IPS-15b (cell line): ENCODE results near the gene RNF2.

Experiments used
- H3K27me3 ChIP-seq: one replicate; pipeline ENCODE4 v1.6.1; 2013; ENCODE audit warnings: low read length; ENCODE audit not compliant: control insufficient read depth, insufficient read depth
- H3K36me3 ChIP-seq: one replicate; pipeline ENCODE4 v1.6.1; 2013; ENCODE audit warnings: low read length; ENCODE audit not compliant: control insufficient read depth, insufficient read depth
- H3K4me1 ChIP-seq: one replicate; pipeline ENCODE4 v1.6.1; 2013; ENCODE audit warnings: mild to moderate bottlenecking, low read length; ENCODE audit not compliant: control insufficient read depth, insufficient read depth
- H3K4me3 ChIP-seq: one replicate; pipeline ENCODE4 v1.5.1; 2013; ENCODE audit warnings: low read depth, low read length
- H3K9ac ChIP-seq: one replicate; pipeline ENCODE4 v1.6.1; 2013; ENCODE audit warnings: low read depth, mild to moderate bottlenecking, low read length
- H3K9me3 ChIP-seq: one replicate; pipeline ENCODE4 v1.6.1; 2013; ENCODE audit warnings: mild to moderate bottlenecking, low read length; ENCODE audit not compliant: control insufficient read depth, insufficient read depth

The RNF2 gene

DNA sequence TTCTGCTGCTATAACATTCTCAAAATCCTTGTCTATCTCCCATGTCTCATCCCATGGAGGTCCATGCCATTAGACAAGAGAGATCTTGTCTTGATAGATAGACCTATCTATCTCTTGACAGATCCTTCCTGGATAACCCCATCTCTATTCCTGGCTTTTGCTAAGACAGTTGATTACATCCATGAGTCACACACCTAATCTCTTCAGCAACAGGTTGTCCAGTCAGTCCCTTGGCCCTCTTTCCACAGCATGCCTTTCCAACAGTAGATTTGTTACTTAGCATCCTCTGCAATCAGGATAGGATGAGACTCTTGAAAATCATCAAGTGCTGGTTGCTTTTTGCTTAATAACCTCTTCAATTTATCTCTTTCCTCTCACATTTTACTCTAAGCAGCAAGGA, 64.8 kb downstream of the RNF2 start:
- H3K4me1 ChIP-seq = no peaks in the 10 kb centered on the region
- no peaks in the 10 kb centered on the region for H3K9me3 ChIP-seq
- H3K27me3 ChIP-seq = no peaks in the 10 kb centered on the region
- H3K36me3 ChIP-seq = no peaks in the 10 kb centered on the region
- no peak overlapping the region for H3K4me3 ChIP-seq
- no peak overlapping the region for H3K9ac ChIP-seq

DNA sequence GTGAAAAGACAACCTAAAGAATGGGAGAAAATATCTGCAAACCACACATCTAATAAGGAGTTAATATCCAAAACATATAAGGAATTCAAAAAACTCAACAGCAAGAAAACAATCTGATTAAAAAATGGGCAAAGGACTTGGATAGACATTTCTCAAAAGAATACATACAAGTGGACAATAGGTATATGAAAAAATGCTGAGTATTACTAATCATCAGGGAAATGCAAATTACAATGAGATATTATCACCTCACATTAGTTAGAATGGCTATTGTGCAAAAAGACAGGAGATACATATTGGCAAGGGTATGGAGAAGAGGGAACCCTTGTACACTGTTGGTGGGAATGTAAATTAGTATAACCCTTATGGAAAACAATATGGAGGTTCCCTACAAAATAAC, 66.5 kb downstream of the RNF2 start:
- Histone ChIP-seq H3K9ac (no peak overlapping the region), H3K9me3 (no peaks in the 10 kb centered on the region), H3K36me3 (no peaks in the 10 kb centered on the region), H3K4me3 (no peak overlapping the region), H3K4me1 (no peaks in the 10 kb centered on the region), H3K27me3 (no peaks in the 10 kb centered on the region)

DNA sequence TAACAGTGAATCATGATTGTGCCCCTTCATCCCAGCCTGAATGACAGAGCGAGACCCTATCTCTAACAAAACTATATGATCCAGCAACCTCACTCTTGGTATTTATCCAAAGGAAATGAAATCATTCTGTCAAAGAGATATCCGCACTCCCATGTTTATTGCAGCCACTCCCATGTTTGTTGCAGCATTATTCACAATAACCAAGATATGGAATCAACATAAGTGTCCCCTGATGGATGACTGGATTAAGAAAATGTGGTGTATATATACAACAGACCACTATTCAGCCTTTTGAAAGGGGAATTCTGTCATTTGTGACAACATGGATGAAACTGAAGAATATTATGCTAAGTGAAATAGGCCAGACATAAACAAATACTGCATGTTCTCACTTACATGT, 67.0 kb downstream of the RNF2 start:
- Histone ChIP-seq H3K27me3 (no peaks in the 10 kb centered on the region), H3K36me3 (no peaks in the 10 kb centered on the region), H3K4me3 (no peak overlapping the region), H3K9me3 (no peaks in the 10 kb centered on the region), H3K9ac (no peak overlapping the region), H3K4me1 (no peaks in the 10 kb centered on the region)

DNA sequence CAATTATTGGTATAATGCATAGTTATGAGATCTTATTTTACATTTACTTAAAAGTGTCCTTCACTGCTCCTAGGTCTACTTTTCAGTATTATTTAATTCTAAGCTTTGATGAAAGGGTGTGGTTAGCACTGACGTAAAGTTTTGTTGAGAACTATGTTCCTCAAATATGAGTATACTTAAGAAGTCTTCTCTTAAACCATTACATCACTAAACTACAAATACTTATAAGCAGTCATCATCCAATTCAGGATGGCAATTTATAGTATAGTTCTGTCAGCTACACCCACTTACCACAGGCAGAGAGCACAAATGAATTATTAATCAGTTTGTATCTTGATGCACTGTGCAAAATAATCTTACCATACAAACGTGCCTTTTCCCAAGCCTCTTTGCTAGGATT, 84.3 kb downstream of the RNF2 start:
- Histone ChIP-seq H3K9ac (no peak overlapping the region), H3K4me1 (no peaks in the 10 kb centered on the region), H3K36me3 (no peaks in the 10 kb centered on the region), H3K4me3 (no peak overlapping the region), H3K27me3 (no peaks in the 10 kb centered on the region), H3K9me3 (no peaks in the 10 kb centered on the region)

DNA sequence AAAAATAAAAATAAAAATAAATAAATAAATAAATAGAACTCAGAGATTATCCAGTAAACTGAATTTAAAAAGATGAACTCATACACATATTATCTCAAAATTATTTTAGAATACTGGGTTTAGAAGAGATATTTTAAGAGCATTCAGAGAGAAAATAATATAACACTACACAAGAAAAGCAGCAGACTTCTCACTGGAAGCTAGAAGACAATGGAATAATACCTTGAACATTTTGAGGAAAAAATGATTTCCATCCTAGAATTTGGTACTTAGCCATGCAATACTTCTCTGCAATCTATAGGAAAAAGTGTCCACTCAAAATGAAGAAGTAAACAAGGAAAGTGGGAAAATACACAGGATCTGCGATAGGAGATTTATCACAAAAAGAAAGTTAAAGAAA, 87.2 kb downstream of the RNF2 start:
- Histone ChIP-seq H3K27me3 (no peaks in the 10 kb centered on the region), H3K36me3 (no peaks in the 10 kb centered on the region), H3K4me1 (no peaks in the 10 kb centered on the region), H3K9me3 (no peaks in the 10 kb centered on the region), H3K4me3 (no peak overlapping the region), H3K9ac (no peak overlapping the region)

DNA sequence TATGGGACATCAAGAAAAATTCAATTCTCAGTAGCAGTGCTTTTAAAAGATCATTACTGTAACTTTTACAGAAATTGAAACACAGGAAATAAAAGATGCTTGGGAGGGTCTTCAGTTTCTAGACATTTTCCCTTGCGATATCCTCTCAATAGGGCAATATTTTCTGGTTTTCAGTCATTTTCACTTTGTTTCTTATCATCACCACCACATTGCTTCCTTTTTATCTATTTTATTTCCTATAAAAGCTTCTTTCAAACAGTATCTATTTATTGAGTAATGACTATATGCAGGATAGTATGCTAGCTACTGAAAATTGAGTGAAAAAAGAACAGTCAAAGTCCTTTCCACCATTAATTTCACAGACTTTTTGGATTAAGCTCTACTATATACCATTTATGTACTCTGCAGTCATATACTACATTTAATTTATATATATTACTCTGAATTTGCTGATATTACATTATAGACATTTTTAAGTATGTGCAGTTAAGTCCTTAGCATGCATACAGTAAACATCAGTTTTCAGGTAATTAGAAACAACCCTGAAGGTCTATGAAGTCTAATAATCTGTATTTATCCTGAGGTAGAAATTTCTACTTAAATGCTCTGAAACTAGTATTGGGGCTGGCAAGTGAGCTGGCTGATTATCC, 92.7 kb downstream of the RNF2 start:
- H3K4me1 ChIP-seq = no peaks in the 10 kb centered on the region
- H3K36me3 ChIP-seq = no peaks in the 10 kb centered on the region
- H3K4me3 ChIP-seq = no peak overlapping the region
- H3K9ac ChIP-seq = no peak overlapping the region
- H3K9me3 ChIP-seq = no peaks in the 10 kb centered on the region
- H3K27me3 ChIP-seq = no peaks in the 10 kb centered on the region

DNA sequence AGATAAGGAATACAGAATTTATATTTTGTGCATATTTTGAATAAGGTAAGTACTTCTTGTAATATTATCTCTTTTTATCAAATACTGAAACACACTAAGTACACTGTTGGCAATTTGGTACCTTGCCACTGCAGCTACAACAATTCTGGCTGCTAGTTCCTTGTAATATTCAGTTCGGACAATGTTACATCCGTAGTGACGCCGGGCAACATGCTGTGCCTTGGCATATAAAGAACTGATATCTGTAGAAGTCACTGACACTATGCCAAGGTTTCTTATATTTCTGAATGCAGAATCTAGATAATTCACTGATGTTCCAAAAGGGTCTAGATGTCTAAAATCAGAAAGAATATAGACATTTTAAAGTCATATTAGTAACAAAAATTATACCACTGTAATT, 93.9 kb downstream of the RNF2 start:
- Histone ChIP-seq H3K9ac (no peak overlapping the region), H3K36me3 (no peaks in the 10 kb centered on the region), H3K4me3 (no peak overlapping the region), H3K9me3 (no peaks in the 10 kb centered on the region), H3K27me3 (no peaks in the 10 kb centered on the region), H3K4me1 (no peaks in the 10 kb centered on the region)

DNA sequence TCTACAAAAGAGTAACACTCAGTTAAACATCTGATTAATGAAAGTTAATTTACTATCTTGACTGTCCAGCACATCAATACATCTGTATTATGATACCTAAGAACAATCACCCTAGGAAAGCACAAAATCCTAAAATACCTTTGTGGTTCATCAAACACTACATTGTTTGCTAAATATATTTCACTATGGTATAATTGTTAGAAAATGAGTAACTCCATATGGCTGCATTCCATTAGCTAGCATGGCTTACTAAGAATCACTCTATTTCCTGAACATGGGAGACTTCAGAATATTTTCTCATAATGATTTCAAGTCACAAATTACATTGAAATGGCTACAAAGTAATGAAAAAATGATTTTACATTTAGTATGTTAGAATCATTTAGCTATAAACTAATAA, 98.9 kb downstream of the RNF2 start:
- Histone ChIP-seq H3K27me3 (no peaks in the 10 kb centered on the region), H3K36me3 (no peaks in the 10 kb centered on the region), H3K9me3 (no peaks in the 10 kb centered on the region), H3K9ac (no peak overlapping the region), H3K4me3 (no peak overlapping the region), H3K4me1 (no peaks in the 10 kb centered on the region)

DNA sequence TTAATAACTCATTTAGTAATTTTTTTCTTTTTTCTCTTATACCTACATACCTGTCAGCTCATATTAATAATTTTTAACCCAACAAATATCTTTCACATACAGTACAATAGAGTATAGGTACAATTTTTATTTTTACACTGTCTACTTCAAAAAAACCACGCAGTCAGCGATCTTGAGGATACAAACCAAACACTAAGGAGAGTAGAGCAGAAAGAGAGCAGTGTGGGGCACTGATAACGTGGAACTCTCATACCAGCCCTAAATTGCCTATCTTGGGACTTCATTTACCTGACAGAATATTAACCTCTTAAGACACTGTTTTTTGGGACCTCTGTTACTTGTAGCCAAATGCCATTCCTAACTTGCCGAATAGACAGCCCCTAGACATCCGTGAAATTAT, 105.9 kb downstream of the RNF2 start:
- Histone ChIP-seq H3K4me1 (peaks cover 6% of the 10 kb centered on the region), H3K4me3 (no peak overlapping the region), H3K9ac (no peak overlapping the region), H3K9me3 (no peaks in the 10 kb centered on the region), H3K36me3 (no peaks in the 10 kb centered on the region), H3K27me3 (no peaks in the 10 kb centered on the region)
